LoVo (cell line): Measurements from ENCODE around the gene PRR20G.

ENCODE experiments used
- DNase-seq: peaks from one replicate; pipeline ENCODE4 v3.0.0-alpha.2; 2016; ENCODE audit warnings: low spot score

PRR20G gene

DNA sequence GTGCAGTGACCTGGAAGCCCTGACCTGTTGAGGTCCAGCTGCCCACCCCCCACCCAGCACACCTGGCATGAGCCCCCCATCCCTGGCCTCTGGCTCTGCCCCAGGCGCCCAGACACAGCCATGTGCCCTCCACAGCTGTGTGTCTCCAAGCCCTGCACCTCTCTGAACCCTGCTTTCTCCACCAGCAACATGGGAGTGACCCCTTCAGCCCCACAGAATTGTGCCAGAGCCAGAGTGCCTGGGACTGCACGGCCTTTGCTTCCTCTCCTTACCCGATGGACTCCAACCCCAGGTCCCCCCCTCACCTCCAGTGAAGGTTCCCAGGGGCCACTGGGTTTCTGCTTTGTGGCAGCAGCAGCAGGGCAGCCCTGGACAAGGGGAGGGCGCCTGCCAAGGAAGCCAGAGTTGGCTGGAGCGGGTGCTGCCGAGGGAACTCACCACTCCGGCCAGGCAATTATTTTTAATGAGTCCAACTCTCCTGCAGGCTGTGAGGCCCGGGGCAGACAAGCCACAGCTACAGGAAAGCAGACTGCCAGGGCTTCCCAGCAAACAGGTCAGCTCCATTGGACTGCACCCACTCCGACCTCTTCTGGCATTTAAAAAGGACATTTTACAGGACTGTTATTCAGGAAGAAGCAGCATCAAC, 24.1 kb downstream of the PRR20G start:
- DNase-seq, result no peak

- DNase-seq, result no peak
Observed at GRCh38 chr3:127263037-127263436, 24.8 kb downstream of the PRR20G start.

- no peak for DNase-seq
Observed at GRCh38 chr3:127262533-127262932, 25.3 kb downstream of the PRR20G start.

- no peak for DNase-seq
Observed at GRCh38 chr3:127261925-127262324, 25.9 kb downstream of the PRR20G start.

GRCh38 chr3:127260826-127261555, 26.9 kb downstream of the PRR20G start:
- DNase-seq, result no peak

- DNase-seq, result no peak
Observed at GRCh38 chr3:127260416-127260815, 27.4 kb downstream of the PRR20G start.

- no peak for DNase-seq
Observed at GRCh38 chr3:127259882-127260281, 28.0 kb downstream of the PRR20G start.

- DNase-seq, result no peak
Observed at GRCh38 chr3:127258733-127259132, 29.1 kb downstream of the PRR20G start.

DNA sequence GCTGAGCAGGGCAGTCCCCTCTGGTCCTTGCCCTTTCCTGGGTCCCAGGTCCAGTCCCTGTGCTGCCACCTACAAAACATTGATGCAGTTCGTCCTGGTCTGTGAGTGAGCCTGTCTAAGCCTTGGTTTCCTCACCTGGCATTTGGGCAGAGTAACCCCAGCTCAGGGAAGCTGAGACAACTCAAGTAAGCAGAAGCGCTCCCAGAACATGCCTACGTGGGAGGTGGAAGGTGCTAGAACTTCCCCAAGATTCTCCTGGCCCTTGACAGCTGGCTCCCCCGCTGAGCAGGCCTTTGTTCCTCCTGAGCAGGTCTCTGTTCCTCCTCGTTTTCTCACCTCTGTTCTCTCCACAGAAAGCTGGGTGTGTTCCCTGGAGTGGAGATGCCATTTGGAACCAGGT, 30.5 kb downstream of the PRR20G start:
- no peak for DNase-seq

DNA sequence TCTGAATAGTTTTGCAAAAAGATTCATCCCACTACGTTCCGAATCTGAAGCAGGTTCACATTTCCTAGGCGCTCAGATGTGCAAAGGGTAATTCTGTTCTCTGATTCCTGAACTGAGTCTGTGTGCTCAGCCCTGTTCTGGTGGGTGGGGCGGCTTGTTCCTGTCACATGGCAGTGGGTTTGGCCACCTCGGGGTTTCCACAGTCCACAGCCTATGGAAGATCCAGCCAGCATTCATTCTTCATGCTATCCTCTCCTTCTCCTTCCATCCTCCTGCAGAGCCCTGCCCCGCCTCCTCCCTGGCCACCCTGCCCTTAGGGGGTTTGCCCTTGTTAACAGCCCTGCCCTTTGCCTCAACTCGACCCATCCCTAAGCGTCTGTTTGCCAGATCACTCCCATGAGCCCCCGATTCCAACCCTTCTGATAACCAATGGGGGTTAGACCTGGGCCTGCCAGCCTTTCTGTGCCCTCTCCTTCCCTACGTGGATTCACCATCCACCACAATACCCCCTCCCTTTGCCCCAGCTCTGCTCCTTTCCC, 31.0 kb downstream of the PRR20G start:
- DNase-seq, result no peak

GRCh38 chr3:127256138-127256537, 31.7 kb downstream of the PRR20G start:
- DNase-seq, result no peak

DNA sequence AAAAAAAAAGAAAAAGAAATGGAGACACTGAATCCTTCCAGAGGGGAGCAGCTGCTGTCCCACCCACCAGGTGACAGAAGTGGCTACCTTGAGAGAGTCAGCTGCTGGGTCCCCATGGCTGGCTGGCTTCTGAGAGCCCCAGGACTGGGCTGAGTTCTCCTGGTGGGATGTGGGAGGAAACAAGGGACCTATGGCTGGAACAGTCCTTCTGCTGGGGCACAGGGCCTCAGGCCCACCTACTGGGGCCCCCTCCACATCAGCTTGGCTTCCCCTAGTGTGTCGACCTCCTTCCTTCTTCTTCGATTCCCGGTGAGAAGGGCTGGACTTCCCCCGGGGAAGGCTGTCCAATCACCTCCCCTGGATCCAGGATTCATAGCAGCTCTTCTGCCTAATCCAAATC, 32.3 kb downstream of the PRR20G start:
- DNase-seq, result no peak

DNA sequence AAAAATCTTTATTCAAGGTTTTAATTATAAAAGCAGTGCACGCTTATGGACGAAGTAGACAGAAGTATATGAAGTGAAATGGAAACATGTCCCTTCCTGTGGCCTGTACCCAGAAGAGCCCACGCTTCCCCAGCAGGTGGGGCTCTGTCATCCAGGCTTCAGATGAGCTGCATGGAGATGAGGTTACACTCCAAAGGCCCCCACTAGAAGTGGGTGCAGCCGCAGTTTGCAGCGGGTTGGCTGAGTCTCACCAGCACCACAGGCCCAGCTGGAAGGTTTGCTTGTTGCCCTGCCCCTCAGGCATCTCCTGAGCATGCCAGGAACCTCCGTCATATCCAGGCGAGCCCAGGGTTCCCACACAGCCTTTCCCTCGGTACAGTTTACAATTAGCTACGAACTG, 33.1 kb downstream of the PRR20G start:
- peak; percentile 15 for DNase-seq

DNA sequence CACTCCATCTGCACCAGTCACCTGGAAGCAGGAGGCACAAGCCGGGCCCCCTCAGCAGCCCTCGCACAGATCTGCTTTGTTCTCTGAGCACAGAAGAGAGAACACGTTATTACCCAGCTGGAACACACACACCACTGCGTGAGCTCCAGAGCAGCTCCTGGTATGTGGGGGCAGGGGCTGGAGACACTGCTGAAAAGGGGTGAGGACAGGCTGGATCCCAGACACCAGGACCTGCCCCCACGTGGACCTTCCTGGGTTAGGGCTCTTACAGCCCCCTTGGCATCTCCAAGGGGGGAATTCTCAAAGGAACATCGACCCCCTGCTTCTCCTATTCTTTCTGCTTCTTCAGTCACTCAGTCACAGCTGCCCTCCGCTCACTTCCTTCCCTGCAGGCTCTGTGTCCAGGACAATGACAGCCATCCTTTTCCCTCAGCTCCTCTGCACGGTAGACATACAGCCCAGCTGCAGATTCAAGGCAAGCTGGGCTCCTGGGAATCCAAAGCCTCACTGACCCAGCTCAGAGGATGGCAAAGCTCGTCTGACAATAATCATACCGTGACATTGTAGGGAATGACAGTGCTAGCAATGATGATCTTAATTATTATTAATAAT, 33.7 kb downstream of the PRR20G start:
- no peak for DNase-seq

DNA sequence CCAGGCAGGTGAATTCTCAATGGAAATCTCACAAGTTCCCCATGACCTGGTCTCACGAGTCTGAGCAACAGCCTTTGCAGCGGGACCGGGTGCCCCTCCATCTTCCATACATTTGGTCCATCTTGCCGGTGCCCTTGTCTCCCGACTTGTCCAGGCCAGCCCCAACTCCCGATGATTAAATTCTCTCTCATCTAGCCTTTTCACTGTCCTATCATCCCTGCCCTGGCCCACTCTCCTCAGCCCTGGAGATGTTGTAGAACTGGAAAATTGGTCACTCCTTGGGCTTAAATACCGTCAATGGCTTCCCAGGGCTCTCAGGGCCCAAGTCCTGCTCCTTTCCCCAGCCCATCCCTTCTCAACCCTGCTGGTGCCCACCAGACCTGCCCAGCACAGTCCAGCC, 34.4 kb downstream of the PRR20G start:
- DNase-seq, result no peak

GRCh38 chr3:127252446-127252845, 35.4 kb downstream of the PRR20G start:
- no peak for DNase-seq

GRCh38 chr3:127250032-127250431, 37.8 kb downstream of the PRR20G start:
- no peak for DNase-seq

- no peak for DNase-seq
Observed at GRCh38 chr3:127247292-127247691, 40.6 kb downstream of the PRR20G start.

- no peak for DNase-seq
Observed at GRCh38 chr3:127238602-127239001, 49.2 kb downstream of the PRR20G start.

DNA sequence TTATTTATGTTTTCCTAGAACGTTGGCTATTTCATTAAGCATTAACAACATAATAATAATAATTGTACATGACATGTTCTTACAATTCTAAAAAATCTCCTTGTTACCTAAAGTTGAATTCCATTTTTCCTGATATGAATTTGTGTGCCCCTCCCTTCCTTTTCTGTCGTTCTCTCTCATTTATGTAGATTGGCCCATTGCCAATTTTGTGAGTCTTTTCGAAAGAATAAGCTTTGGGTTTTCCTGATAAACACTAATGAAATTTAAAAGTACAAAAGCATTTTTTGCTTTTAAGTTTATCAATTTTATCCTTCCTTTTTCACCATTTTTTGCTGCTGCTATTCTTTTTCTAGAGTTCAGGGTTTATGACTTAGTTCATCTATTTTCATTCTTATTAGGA, 50.0 kb downstream of the PRR20G start:
- no peak for DNase-seq

- no peak for DNase-seq
Observed at GRCh38 chr3:127235706-127236105, 52.1 kb downstream of the PRR20G start.

DNA sequence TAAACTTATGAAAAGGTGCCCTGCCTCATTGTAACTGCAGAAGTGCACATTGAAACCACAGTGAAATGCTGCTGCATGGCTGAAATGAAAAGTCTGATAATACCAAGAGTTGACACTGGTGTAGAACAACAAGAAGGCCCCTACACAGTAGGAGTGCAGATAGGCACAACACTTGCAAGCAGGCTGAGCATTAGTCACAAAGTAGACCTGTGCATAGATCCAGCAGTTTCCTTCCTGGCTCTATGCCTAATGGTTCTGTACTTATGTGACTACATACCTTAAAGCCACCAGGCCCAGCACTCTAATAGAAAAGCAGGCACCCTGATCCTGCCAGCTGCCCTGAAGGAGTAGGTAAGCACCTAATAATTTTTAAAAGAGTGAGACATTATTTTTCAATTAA, 53.1 kb downstream of the PRR20G start:
- DNase-seq, result no peak
